Smooth muscle cell of the brain vasculature (primary cell): ENCODE measurements around the gene CLEC16A.
"Not testable (repeated sequence)": the region's sequence is repeated elsewhere in the genome, so short reads cannot be mapped to it uniquely, and the experiment has no call there.

Experiments
- DNase-seq: peaks from one replicate; pipeline ENCODE4 v3.0.0-alpha.2; 2012; ENCODE audit warnings: low read depth, low spot score

The CLEC16A gene

DNA sequence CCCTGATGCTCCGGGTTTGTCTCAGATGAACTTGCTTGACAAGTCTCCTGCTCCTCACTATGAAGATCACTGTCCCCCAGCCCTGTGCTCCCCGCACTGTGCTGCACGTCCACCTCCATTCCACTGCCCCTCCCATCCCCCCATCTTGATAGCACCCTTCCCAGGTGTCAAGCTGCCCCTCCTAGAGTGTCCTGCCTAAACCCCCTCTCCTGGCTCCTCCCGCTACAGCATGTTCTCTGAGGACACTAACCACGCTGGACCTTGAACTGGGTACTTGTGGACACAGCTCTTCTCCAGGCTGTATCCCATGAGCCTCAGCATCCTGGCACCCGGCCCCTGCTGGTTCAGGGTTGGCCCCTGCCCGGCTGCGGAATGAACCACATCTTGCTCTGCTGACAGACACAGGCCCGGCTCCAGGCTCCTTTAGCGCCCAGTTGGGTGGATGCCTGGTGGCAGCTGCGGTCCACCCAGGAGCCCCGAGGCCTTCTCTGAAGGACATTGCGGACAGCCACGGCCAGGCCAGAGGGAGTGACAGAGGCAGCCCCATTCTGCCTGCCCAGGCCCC lies 20.6 kb upstream of the CLEC16A start:
- DNase-seq: no peak

DNA sequence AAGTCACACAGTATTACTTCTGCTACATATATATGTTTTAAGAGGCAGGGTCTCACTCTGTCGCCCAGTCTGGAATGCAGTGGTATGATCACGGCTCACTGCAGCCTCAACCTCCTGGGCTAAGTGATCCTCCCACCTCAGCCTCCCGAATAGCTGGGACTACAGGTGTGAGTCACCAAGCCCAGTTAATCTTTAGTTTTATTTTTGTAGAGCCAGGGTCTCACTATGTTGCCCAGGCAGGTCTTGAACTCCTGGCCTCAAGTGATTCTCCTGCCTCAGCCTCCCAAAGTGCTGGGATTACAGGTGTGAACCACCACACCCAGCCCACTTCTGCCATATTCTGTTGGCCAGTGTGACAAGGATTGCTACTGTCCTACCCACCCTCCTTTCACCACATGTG lies 19.1 kb upstream of the CLEC16A start:
- not testable (repeated sequence) for DNase-seq

GRCh38 chr16:10926094-10926493 lies 18.3 kb upstream of the CLEC16A start:
- DNase-seq: no peak

- no peak for DNase-seq
Observed at GRCh38 chr16:10926867-10927266, 17.5 kb upstream of the CLEC16A start.

GRCh38 chr16:10927497-10928112 lies 16.8 kb upstream of the CLEC16A start:
- no peak for DNase-seq

DNA sequence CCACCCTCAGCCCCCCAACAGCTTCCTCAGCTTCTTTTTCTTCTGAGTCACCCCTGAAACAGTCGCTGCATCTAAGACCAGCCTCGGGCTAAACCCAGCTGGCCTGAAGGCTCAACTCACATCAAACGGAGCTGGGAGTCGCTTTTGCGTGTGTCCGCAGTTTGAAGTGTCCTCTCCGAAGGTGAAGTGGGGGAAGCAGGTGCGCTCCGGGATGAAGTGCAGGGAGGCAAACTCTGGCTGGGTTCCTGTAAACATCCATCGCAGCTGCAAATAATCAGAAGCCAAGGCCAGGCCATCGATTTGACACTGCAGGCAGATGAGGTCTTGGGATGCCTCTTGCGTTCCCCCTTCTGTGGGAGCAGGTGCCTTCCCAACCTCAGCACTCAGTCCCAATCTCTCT lies 15.3 kb upstream of the CLEC16A start:
- not testable (repeated sequence) for DNase-seq

DNA sequence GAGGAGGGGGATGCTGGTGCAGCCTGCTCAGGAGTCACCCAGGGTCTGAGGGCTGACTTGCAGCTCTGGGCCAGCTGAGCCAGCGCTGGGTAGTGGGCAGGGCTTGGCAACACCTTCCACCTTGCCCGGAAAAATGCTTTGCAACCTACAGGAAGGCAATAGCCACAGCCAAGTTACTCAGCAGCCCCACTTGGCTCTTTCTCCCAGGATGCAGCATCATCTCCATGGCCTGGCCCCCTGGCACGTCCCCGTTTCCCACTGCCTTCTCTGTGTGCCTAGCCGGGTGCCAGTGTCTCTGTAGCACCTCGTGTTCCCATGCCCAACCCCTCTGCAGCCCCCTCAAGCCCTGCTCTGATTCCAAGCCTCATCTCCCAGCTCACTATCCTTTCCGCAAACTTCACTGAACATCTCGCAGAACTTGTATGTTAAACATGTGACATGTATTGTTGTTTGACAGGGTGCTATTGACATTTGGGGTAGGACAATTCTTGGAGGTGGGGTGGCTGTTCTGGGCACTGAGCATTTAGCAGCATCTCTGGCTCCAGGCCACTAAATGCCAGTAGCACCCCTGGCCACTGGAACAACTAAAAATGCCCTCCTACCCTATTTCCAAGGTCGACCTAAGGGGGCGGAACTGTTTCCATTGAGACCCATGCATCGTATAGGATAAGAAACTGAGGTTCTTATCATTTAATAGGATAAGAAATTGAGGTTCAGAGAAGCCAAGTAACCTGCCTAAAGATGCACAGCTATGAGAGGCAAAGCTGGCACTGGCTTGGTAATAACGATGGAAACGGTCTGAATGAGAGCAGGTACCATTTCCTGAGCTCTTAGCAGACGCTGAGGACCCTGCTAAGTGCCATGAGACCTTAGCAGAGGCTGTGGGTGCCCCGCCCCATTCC lies 14.3 kb upstream of the CLEC16A start:
- no peak for DNase-seq

DNA sequence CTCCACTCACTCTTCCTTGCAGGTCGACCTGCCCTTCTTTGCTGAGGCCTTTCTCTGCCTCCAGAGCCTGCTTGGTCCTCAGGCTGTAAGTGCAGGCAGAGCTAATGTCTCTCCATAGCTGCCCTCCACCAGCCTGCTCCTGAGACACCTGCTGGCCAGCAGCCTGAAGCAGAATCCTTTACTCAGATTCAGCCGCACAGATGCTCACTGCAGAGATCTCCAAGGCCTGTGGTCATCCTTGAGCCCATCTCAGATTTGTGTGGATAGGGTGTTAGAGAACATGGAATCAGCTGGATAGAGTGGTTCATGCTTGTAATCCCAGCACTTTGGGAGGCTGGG lies 13.6 kb upstream of the CLEC16A start:
- no peak for DNase-seq

- no peak for DNase-seq
Observed at GRCh38 chr16:10931134-10931533, 13.2 kb upstream of the CLEC16A start.

- DNase-seq: no peak
Observed at GRCh38 chr16:10931977-10932632, 12.3 kb upstream of the CLEC16A start.

DNA sequence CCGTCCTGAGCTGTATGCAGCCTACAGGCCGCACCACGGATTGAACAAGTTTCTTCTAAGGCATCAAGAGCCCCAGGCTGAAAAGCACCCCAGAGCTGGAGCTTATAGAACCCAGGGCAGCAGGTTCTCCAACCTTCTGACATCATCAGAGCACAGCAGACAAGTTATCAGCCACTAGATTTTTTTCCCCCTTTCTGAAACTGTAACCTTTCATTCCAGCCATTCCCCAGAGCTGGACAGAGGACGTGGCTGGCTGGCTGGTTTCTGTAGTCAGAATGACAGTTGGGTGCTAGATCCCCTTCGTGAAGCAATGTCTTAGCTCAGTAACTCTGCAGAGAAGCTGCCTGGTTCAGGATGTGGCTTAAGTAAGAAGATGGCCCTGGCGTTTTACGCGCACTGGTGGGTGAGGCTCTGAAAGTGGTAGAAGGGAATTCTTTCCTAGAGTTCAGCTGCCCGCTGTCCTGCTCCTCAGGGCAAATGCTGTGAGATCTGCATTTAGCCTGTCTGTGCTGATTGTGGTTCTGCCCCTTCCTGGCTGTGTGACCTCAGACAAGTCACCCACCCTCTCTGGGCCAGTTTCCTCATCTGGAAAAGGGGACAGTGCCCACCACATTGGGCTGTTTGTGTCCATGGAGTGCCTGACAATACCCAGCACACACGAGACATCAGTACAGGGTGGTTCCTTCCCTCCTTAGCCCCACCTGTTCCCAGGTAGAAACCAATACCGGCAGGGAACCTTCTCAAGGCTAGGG lies 11.2 kb upstream of the CLEC16A start:
- no peak for DNase-seq

DNA sequence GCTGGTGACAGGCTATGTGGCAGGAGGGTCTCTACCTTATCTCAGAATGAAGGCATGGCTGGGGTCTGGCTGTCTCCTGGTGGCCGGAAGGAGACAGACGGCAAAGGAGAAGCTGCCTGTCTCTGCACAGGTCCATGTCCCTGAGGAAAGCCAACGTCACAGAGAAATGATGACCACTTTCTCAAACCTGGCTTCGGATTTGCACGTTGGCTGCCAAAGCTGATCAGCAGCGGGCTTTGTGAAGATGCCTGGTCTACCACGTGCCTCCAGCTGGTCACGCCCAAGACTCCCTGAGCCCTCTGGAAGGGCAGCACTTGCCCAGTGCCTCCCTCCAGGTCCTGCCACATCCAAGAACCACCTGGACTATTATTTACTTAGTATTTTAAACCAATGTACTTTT lies 10.5 kb upstream of the CLEC16A start:
- DNase-seq: no peak

DNA sequence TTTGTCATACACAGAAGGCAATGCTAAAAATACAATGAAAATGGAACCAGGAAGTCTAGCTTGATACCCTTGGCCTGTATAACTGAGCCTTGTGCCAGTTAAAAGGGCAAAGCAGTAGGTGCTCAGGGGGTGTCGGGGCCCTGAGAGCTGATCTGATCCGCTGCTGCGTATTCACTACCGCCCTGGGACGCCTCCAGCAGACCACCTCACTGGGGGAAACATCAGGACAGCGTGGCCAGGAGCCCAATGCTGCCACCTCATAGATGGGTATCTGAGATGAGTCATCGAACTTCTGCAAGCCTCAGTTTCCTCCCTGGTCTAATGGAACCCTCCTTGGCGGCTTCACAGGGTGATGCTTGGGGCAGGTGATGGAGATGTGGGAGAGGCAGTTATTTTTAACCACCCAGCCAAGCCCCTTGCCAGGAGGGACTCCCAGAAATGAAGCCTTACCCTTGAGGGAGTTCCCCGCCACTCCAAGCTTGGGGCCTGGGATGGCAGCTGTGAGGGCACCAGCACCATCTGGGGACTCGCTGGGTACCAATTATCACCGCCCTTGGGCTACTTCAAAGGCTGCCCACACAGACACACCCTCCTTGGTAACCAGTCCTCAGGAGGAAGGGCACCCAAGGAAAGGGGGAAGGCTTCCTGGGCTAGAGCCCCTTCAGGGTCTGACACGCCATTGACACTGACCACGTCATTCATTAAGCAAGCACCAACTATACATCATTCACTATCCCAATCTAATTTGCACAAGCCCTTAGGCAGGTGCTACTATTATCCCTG lies 9.8 kb upstream of the CLEC16A start:
- DNase-seq: no peak

- DNase-seq: no peak
Observed at GRCh38 chr16:10935226-10935915, 9.0 kb upstream of the CLEC16A start.

DNA sequence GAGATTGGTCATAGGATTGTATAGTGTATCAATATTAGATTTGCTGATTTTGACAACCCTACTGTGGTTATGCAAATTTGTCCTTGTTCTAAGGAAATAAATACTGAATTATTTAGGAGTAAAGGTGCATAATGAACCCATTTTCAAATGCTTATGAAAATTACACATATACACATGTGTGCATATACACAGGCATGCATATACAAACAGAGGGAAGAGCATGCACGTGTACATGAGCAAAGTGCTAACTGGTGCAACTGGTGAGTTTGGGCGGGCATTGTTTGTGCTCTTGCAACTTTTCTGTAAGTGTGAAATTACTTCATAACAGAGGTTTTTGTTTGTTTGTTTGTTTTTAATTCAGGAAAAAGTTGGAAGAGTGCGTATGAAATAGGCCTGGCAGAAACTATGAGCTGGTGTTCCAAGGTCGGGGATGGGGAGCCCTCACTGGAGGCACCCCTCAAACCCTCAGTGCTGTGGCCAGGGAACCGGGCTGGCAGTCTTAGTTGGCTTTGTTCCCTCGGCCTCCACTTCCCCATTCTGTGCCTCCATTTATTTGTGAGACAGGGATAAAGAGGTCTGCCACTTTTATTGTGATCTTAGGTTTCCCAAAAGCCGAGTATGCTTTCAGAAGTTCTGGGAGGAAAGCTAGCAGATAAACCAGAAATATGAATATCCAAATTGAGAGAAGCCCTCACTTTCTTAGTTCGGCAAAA lies 7.9 kb upstream of the CLEC16A start:
- DNase-seq: no peak

GRCh38 chr16:10937068-10937859 lies 7.1 kb upstream of the CLEC16A start:
- no peak for DNase-seq

- DNase-seq: no peak
Observed at GRCh38 chr16:10938321-10938720, 6.0 kb upstream of the CLEC16A start.

- DNase-seq: no peak
Observed at GRCh38 chr16:10938796-10939648, 5.3 kb upstream of the CLEC16A start.
